Epithelial cell of esophagus (primary cell): ENCODE results near the gene PIK3CB.
A peak's percentile ranks its signal among the peaks of the same experiment; 100 is the strongest.

Source experiments
- DNase-seq: peaks from one replicate; pipeline ENCODE4 v3.0.0; 2010; ENCODE audit warnings: low read depth
- H3K4me3 ChIP-seq: 2 replicates; pipeline ENCODE4 v1.5.1; 2011; ENCODE audit warnings: mild to moderate bottlenecking, low read length, control low read depth
- TF ChIP-seq, protein P1 (sequence below): IDR thresholded peaks from 2 replicates; pipeline ENCODE4 v1.5.1; 2011; ENCODE audit warnings: low read depth, mild to moderate bottlenecking, low read length, control low read depth, inconsistent platforms; ENCODE audit not compliant: insufficient read depth; ENCODE audit errors: missing control alignments

The PIK3CB gene

DNA sequence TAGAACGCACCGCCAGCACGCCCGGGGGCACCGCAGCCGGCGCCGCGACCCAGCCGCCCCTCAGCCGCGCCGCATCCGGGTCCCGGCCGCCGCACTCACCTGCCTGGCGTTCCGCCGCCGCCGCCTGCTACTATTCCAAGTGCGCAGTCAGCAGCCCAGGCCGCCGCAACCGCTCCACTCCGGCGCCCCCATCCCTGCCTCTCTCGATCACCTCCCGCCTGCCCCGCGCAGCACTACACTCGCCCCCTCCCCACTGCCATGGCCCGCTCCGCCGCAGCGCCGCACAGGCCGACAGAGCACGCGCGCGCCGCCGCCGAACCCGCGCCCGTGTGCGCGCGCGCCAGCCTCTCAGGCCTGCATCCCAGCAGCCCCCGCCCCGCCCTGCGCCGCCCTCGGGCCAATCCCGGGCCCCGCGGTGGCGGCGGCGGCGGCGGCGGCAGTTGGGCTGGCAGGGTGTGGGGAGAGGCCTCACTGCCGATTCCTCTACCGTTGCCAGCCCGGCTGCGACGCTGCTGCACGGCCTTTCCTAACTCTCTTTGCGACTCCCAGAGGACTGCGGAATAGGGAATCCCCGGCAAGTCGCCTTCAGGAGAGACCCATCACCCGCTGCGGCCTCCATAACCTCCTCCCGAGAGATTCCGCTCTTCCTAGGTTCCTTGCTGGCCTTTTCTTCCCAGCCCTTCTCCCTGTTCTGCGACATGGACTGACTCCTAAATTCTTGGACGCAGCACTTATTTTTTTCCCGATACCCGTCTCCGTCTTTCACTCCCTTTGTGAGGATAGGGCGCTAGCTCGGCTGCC lies at the start of gene PIK3CB:
PIK3CB (minus strand) TSS at position 333 of the 801 bp plus-strand sequence. CDS start 75,585 bp downstream, outside the sequence.
- peak; percentile 85 for DNase-seq

DNA sequence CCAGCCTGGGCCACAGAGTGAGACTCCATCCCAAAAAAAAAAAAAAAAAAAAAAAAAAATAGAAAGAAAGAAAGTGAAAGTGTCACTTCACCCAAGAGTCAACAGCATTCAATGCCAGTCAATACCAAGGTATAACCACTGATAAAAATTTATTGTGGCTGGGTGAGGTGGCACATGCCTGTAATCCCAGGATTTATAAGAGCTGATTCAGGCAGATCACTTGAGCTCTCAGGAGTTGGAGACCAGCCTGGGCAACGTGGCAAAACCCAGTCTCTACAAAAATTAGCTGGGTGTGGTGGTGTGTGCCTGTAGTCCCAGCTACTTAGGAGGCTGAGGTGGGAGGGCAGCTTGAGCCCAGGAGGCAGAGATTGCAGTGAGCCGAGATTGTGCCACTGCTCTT lies 46.5 kb upstream of the PIK3CB start:
- no peak overlapping the region for H3K4me3 ChIP-seq
- no peak for DNase-seq
- TF ChIP-seq, protein P1, sequence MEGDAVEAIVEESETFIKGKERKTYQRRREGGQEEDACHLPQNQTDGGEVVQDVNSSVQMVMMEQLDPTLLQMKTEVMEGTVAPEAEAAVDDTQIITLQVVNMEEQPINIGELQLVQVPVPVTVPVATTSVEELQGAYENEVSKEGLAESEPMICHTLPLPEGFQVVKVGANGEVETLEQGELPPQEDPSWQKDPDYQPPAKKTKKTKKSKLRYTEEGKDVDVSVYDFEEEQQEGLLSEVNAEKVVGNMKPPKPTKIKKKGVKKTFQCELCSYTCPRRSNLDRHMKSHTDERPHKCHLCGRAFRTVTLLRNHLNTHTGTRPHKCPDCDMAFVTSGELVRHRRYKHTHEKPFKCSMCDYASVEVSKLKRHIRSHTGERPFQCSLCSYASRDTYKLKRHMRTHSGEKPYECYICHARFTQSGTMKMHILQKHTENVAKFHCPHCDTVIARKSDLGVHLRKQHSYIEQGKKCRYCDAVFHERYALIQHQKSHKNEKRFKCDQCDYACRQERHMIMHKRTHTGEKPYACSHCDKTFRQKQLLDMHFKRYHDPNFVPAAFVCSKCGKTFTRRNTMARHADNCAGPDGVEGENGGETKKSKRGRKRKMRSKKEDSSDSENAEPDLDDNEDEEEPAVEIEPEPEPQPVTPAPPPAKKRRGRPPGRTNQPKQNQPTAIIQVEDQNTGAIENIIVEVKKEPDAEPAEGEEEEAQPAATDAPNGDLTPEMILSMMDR, result no peak

More for the DNA sequence above, at the start of gene PIK3CB:
- TF ChIP-seq, protein P1, result no peak
- peak within 1 kb of the TSS; percentile 74 for H3K4me3 ChIP-seq

DNA sequence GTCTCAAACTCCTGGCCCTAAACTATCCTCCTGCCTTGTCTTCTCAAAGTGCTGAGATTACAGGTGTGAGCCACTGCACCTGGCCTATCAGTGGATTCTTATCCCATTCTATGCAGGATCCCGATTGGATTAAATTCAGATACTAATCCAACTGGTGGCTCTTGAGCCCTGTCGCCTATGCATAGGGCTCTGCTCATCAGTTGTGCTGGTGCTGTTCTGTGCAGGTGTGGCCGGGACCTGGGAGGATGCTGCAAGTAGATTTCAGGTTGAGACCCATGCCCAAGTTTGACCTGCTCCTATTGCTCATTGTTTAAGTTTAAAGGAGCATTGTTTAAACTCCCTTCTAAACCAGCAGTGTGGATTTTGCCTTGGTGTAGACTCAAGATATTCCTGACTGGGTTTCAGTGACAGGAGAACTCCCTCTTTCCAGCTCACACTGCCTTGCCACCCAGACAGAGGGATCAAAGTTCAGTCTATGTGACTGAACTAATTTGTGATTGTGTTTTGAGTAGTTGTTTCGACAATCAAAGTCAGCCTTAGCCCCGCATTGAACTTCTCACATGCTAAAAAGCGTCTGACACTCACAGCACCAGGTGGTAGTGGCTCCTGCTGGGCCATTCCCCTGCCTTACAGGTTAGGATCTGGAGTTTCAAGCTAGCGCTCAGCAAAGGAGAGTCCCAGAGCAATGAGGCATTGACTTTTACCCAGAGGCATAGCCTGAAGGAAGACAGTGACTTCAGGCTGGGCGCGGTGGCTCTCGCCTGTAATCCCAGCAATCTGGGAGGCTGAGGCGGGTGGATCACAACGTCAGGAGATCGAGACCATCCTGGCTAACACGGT lies 45.0 kb upstream of the PIK3CB start:
- TF ChIP-seq, protein P1, result no peak
- no peak for DNase-seq
- H3K4me3 ChIP-seq, result no peak overlapping the region

DNA sequence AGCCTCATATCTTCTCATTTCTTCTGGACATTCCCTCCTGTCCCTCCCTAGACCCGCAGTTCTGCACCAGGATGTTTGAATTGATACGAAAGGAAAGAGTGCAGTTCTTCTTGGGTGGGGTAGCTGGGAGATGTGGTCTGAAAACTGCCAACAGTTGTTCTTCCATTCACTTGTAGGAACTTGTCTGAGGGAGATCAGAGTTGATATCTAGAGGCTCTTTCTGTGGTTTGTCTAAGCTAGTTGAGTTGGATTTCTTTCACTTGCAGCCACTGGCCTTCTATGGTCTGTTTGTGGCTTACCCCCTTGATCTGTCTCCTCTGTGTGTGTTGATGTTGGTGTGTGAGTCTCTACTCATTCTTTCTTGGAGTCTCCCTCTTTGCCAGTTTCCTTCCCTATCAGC lies 42.5 kb upstream of the PIK3CB start:
- TF ChIP-seq, protein P1, result no peak
- DNase-seq, result peak; percentile 77
- no peak overlapping the region for H3K4me3 ChIP-seq

DNA sequence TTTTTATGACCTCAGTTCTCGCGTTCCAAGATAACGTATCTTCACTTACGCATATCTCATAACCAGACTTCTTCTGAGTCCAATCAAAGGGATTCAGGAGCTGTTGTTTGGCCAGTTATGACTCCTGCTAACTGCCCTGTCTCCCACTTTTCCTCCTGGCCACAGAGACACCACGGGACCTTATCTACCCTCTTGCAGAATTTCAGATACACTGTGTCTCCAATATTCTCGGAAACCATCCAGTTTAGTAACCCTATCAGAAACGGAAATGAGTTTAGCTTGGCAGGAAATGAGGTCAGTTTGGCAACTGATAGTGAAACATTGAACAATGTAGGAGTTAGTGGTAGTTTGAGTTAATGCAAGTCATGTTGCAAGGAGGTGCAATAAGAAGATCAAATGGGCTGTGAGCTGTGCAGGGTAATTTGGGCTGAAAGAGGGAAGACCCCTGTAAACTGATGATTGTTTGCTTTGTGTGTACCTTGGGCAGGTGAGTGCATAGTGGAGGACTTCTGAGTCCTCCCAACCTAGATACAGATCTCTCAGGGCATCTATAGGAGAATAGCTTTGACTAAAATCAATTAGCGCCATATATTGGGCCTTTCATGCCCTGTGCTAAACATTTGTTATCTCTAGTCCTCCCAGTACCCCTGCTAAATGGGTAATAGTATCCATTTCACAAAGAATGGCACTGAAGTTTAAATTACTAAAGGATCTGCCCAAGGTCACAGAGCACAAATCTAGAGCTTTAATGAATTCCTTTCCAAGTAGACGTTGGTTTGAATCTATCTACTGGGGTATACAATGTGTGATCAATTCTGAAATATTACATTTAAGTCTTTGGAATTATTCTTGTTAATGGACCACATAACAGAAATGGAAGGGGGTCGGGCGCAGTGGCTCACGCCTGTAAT lies 41.3 kb upstream of the PIK3CB start:
- TF ChIP-seq, protein P1, result no peak
- H3K4me3 ChIP-seq, result no peak overlapping the region
- DNase-seq, result no peak

DNA sequence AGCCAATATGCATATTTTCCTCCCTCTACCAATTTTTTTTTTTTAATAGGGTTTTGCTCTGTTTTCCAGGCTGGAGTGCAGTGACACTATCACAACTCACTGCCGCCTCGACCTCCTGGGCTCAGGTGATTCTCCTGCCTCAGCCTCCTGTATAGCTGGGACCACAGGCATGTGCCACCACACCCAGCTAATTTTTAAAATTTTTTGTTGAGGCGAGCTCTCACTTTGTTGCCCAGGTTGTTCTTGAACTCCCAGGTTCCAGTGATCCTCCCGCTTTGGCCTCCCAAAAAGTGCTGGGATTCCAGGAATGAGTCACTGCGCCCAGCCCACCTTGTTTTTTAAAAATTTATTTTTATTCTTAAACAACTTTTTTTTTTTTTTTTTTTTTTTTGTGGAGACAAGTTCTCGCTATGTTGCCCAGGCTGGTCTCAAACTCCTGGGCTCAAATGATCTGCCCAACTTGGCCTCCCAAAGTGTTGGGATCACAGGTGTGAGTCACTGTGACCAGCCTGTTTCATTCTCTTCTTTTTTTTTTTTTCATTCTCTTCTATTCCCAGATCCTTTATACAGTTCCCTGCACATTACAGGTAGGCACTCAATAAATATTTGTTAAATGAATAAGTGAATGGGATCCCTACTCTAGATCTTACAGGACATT lies 40.5 kb upstream of the PIK3CB start:
- no peak for DNase-seq
- no peak overlapping the region for H3K4me3 ChIP-seq
- TF ChIP-seq, protein P1, result no peak
